Omental fat pad (tissue), 4 donors: ENCODE measurements around the gene MED12L. TPM values are rescaled to one million over a fixed set of nuclear protein-coding genes. Genes with fewer than 3 reads are reported as not detected.
A peak's percentile ranks its signal among the peaks of the same experiment; 100 is the strongest.
"Not testable (repeated sequence)": the region's sequence is repeated elsewhere in the genome, so short reads cannot be mapped to it uniquely, and the experiment has no call there.

Experiments
- ATAC-seq: fragments of 150-250 bp; one replicate; pipeline ENCODE4 v1.9.1; 2016; ENCODE audit warnings: mild to moderate bottlenecking, moderate library complexity; ENCODE audit not compliant: low FRiP score
- DNase-seq: peaks from one replicate; pipeline ENCODE4 v3.0.0-alpha.2; 2019; ENCODE audit warnings: low spot score
- CTCF ChIP-seq, 3 donors: fragments of 450-650 bp; IDR thresholded peaks; one replicate each; pipeline ENCODE4 v1.5.1; 2016 to 2017; ENCODE audit warnings: antibody characterized with exemption in 3 of 3, mild to moderate bottlenecking in 3 of 3, moderate library complexity in 2 of 3
- total RNA-seq, 4 donors: library from RNA; depleted of rRNA; stranded (reverse); fragments of >200 nt; gene quantifications; one replicate each; pipeline ENCODE4 v1.1.0, GENCODE V29; 2016

The MED12L gene
- total RNA-seq, 4 donors from 2014 or later = 0.16 to 0.37 (median 0.31) TPM

- DNase-seq (no peak), ATAC-seq (no peak)
These were observed 302.4 kb downstream of the MED12L start for GRCh38 chr3:151387842-151388241.

GRCh38 chr3:151391720-151392119, 306.3 kb downstream of the MED12L start:
- no peak for TF ChIP-seq CTCF (IDR thresholded peaks at IDR 0.05)
- ATAC-seq (no peak), DNase-seq (no peak)

More at GRCh38 chr3:151387842-151388241, 302.4 kb downstream of the MED12L start:
- TF ChIP-seq CTCF (IDR thresholded peaks at IDR 0.05) = no peak

GRCh38 chr3:151392191-151392590, 306.7 kb downstream of the MED12L start:
- ATAC-seq, DNase-seq: not testable (repeated sequence)

GRCh38 chr3:151393146-151393830, 307.8 kb downstream of the MED12L start:
- no peak for TF ChIP-seq CTCF (IDR thresholded peaks at IDR 0.05)
- DNase-seq (no peak), ATAC-seq (no peak)

GRCh38 chr3:151393941-151394340, 308.5 kb downstream of the MED12L start:
- no peak for DNase-seq
- no peak for TF ChIP-seq CTCF (IDR thresholded peaks at IDR 0.05)
- no peak for ATAC-seq

GRCh38 chr3:151394611-151395010, 309.1 kb downstream of the MED12L start:
- ATAC-seq (no peak), DNase-seq (no peak)
- no peak for TF ChIP-seq CTCF (IDR thresholded peaks at IDR 0.05)

- peak; percentile 23 for ATAC-seq
- no peak for TF ChIP-seq CTCF (IDR thresholded peaks at IDR 0.05)
- no peak for DNase-seq
These were observed 310.3 kb downstream of the MED12L start for GRCh38 chr3:151395806-151396205.
